Neural progenitor cell (in vitro differentiated cells): ENCODE results near the gene RASGRF2.

Source experiments
- CTCF ChIP-seq: fragments of 200-600 bp; sonication (generic); IDR thresholded peaks from 2 replicates; pipeline ENCODE4 v1.5.1; 2017; ENCODE audit warnings: antibody characterized with exemption, mild to moderate bottlenecking
- EZH2 ChIP-seq: fragments of 200-600 bp; sonication (generic); IDR thresholded peaks from 2 replicates; pipeline ENCODE4 v1.6.1; 2017; ENCODE audit warnings: antibody characterized with exemption, mild to moderate bottlenecking, moderate library complexity
- EZH2phosphoT487 ChIP-seq: fragments of 200-600 bp; sonication (generic); IDR thresholded peaks from 2 replicates; pipeline ENCODE4 v1.6.1; 2017; ENCODE audit warnings: antibody characterized with exemption

- no peak for TF ChIP-seq CTCF
- no peak for TF ChIP-seq EZH2
- TF ChIP-seq EZH2phosphoT487 = no peak
Measured at GRCh38 chr5:81016116-81016515, 56.0 kb downstream of the RASGRF2 start.
